NCI-H187 (cell line): Measurements from ENCODE around the gene GDF15.
A peak's percentile ranks its signal among the peaks of the same experiment; 100 is the strongest.
"Not testable (repeated sequence)": the region's sequence is repeated elsewhere in the genome, so short reads cannot be mapped to it uniquely, and the experiment has no call there.

Source experiments
- DNase-seq, 2 experiments: peaks; one replicate each; lab custom pipeline; 2025; lab: John Stamatoyannopoulos, UW

Gene GDF15

GRCh38 chr19:18364277-18364825 lies 21.6 kb upstream of the GDF15 start:
- DNase-seq: not testable (repeated sequence)

DNA sequence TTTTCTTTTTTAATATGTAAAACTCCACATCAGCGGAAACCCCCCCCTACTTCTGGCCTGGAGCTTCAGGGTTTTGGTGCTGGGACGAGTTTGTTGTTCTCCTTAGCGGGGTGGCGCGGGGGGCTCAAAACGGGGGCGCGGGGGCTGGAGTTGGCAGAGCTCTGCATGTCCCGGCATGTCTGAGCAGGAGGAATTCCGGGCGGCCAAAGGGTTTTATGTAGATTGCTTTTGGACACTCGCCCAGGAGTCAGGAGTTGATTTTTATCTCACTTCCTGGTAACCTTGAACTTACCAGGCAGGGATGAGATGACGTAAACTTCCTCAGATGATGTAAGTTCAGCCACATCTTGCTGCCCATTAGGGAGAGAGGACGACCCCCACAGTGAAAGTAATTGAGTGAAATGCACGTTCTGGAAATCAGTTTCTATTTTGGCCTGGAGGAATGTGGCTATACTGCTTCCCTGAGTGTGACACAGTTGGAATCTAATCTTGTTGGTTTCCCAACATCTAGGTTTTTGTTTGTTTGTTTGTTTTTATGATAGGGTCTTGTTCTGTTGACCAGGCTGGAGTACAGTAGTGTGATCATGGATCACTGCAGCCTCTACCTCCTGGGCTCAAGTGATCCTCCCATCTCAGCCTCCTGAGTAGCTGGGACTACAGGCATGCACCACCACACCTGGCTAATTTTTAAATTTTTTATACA lies 21.0 kb upstream of the GDF15 start:
- no peak for DNase-seq

GRCh38 chr19:18366021-18366435 lies 19.9 kb upstream of the GDF15 start:
- no peak for DNase-seq

DNA sequence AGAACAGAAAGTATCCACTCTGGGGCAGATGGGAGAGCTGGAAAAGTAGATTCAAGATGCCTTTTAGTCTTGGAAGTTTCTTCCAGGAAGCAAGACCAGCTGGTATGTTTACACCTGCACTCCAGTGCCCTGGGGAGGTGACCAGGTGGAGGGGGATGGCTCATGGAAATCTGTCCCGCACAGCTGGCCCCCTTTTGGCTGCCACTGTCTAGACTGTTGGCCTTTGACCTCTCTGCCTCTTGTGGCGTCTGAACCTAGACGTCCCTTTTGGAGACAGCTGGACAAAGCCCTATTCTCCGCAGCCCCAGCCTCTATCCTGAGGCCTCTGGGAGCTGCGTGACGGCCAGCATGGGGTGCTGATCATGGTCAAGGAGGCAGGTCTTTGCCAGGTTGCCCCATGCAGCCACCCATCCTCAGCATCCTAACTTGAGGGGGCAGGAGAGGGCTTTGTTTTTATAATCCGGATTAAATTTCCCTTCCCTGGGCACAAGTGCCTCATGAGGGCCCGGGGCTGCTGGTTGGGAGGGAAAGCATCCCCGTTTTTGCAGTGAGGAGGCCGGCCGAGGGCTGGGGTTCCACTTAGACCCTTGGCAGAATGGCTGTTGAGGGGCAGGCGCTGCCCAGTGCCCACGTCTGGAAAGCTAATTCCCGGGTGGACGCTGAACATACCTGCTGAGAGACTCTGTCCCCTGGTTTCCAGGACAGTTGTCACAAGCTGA lies 17.3 kb upstream of the GDF15 start:
- no peak for DNase-seq

DNA sequence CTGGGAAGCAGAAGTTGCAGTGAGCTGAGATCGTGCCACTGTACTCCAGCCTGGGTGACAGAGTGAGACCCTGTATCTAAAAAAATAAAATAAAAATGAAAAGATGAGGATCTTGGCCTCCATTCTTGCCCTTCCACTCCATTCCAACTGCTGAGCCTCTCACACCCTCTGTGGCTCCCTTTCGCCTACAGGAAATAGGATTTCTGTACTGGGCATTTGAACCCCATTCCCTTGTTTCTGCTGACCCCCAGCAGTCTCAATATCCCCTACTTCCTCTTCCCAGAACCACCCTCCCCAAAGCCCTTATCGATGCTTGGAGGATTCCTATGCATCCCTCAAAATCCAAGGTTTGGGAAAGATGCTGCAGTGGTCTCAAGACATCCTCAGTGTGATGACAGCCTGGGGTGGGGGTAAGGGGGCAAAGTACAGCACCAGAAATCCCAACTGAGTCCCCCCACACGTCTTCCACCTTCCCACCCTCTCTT lies 12.5 kb upstream of the GDF15 start:
- no peak for DNase-seq

- no peak for DNase-seq
Observed at GRCh38 chr19:18373892-18374629, 11.9 kb upstream of the GDF15 start.

DNA sequence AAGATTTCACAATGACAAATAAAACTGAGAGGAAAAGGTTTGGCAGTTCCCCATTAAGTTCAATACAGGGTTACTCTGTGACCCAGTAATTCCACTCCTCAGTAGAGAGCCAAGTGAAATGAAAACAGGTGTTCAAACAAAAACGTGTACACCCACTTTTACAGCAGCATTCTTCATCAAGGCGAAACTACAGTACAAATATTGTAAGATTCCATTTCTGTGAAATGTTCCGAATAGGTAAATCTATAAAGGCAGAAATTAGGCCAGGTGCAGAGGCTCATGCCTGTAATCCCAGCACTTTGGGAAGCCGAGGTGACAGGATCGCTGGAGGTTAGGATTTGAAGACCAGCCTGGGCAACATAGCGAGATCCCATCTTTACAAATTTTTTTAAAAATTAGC lies 8.9 kb upstream of the GDF15 start:
- no peak for DNase-seq

DNA sequence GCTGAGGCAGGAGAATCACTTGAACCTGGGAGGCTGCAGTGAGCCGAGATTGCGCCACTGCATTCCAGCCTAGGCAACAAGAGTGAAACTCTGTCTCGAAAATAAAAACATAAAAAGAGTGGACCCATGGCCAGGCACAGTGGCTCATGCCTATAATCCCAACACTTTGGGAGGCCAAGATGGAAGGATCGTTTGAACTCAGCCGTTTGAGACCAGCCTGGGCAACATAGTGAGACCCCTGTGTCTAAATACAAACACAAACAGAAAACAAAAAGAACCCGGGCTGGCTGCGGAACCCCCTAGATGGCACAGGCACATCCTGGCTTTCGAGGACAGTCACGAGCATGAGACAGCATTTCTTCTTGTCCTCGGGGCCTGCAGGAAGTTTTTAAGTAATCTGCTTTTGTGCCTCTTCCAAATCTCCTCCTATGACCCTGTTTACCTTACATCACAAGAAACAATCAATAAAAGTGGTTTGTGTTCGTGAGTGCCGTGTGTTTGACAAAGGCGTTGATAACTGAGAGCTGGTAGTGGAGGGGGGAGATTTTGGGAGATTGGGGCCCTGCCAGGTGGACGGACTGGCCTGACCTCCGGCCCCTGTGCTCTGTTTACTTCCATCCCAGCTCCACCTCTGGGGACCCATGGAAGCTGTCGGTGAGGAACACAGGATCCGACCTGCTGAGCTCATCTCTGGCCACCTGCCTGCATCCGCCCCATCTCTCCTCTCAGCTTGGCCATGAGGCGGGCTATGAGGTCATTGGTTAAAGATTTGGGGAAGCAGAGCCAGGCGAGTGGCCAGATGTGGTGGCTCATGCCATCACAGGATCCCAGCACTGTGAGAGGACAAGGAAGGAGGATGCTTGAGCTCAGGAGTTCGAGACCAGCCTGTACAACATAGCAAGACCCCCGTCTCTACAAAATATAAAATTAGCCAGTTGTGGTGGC lies 5.9 kb upstream of the GDF15 start:
- DNase-seq: no peak

DNA sequence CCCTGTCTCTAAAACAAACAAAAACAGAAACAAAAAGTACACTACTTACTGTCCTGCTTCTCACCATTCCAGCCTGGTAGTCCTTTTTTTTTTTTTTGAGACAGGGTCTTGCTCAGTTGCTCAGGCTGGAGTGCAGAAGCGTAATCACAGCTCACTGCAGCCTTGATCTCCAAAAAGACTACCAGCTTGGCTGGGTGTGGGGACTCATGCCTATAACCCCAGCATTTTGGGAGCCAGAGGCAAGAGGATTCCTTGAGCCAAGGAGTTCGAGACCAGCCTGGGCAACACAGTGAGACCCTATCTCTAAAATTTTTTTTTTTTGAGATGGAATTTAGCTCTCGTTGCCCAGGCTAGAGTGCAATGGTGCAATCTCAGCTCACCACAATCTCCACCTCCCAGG lies 5.1 kb upstream of the GDF15 start:
- DNase-seq: no peak

GRCh38 chr19:18383622-18384021 lies 2.3 kb upstream of the GDF15 start:
- DNase-seq: not testable (repeated sequence)

DNA sequence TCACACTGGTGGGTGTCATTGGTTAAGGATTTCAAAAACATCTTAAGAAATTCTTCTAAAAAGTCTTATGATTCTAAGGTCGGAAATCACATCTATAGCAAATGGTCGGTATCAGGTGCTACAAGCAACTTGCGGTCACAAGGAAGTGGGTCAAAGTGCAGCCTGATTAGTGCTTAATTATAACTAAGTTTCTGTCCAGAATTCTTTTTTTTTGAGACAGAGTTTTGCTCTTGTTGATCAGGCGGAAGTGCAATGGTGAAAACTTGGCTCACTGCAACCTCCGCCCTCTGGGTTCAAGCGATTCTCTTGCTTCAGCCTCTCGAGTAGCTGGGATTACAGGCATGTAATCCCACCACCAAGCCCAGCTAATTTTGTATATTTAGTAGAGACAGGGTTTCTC lies 1.2 kb upstream of the GDF15 start:
- no peak for DNase-seq

- DNase-seq: no peak
Observed at GRCh38 chr19:18385359-18385674, 641 bp upstream of the GDF15 start.

DNA sequence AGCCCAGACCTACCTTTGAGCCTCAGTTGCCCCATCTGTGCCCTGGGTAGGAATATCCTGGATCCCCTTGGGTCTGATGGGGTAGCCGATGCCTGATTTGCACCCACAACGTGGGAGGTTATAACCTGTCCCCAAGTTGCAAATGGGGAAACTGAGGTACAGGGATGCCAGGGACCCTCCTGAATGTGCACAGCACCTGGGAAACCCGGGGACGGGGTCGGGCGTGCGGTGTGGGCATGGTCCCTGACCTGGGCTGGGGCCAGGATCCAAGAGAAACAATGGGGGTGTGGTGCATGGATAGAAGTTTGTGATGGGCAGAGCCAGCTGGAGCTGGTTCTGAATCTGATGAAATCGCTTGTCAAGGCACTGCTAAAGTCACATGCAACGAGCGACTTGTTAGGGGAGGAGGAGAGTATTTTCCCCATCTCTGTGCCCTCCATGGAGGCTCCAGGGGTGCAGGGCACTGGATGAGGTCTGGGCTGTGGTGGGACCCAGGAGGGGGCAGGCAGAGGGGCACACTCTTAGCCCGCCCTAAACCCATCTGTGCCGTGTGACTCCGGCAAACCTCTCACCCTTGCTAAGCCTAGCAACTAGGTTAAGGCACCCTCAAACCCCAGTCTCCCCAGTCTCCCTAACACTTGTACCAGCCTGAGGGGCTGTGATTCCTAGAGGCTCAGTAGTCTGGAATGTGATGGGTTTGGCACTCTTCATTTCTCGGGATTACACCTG lies 749 bp downstream of the GDF15 start:
- DNase-seq: no peak

DNA sequence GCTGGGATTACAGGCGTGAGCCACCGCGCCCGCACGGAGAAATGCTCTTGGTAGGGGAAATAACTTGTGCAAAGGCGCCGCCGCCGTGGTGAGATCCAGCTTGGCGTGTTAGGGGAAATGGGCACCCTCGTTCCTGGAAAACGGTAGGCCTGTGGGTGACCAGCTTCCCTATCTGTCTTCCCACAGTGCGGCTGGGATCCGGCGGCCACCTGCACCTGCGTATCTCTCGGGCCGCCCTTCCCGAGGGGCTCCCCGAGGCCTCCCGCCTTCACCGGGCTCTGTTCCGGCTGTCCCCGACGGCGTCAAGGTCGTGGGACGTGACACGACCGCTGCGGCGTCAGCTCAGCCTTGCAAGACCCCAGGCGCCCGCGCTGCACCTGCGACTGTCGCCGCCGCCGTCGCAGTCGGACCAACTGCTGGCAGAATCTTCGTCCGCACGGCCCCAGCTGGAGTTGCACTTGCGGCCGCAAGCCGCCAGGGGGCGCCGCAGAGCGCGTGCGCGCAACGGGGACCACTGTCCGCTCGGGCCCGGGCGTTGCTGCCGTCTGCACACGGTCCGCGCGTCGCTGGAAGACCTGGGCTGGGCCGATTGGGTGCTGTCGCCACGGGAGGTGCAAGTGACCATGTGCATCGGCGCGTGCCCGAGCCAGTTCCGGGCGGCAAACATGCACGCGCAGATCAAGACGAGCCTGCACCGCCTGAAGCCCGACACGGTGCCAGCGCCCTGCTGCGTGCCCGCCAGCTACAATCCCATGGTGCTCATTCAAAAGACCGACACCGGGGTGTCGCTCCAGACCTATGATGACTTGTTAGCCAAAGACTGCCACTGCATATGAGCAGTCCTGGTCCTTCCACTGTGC lies 2.4 kb downstream of the GDF15 start:
- DNase-seq: peak in 1 of 2 experiments; percentile 18

GRCh38 chr19:18388960-18389725 lies 3.2 kb downstream of the GDF15 start:
- no peak for DNase-seq

DNA sequence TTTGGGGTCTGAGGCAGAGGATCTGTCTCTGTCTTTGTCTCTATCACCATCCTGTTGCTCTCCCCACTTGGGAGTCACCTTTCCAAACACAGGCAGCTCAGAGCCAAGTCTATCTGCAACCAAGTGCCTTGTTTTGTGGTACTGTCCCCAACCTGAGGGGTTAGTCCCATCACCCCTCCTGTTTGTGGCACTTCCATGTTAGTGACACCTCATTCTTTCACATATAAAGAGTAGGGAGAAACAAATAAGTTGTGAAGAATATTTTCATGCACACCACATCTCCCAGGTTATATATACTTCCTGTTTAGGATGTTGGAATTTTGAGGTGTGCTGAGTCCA lies 3.7 kb downstream of the GDF15 start:
- DNase-seq: no peak

- DNase-seq: no peak
Observed at GRCh38 chr19:18390065-18390907, 4.3 kb downstream of the GDF15 start.

DNA sequence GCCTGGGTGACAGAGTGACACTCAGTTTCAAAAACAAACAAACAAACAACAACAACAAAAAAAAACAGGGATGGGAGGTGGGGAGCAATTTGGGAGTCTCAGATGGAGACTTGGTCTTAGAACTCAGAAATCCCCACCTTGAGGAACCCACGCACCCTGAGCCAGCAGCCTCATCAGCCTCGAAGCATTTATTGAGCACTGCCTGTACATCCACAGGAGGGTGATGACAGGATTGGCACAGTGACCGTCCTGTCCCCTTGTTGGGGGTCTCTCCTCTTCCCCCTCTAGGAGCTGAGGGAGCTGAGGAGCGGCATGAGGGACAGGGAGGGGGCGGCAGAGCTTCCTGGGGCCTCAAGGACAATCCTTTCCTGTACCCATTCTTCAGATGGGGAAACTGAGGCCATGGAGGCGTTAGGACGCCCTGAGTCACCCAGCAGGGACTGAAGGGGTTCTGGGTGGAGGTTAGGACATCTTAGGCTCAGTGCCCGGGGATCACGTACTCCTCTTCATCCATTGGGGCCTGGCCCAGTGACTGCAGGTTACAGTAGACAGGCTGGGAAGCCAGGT lies 5.6 kb downstream of the GDF15 start:
- no peak for DNase-seq
